IPS-18a (cell line): ENCODE measurements around the gene SIGLEC7.

Experiments
- H3K27ac ChIP-seq: one replicate; pipeline ENCODE4 v1.5.1; 2013; ENCODE audit warnings: low read length
- H3K27me3 ChIP-seq: one replicate; pipeline ENCODE4 v1.6.1; 2013; ENCODE audit warnings: mild to moderate bottlenecking, low read length; ENCODE audit not compliant: control insufficient read depth, insufficient read depth
- H3K36me3 ChIP-seq: one replicate; pipeline ENCODE4 v1.6.1; 2013; ENCODE audit warnings: low read depth, low read length; ENCODE audit not compliant: control insufficient read depth
- H3K4me1 ChIP-seq: one replicate; pipeline ENCODE4 v1.6.1; 2013; ENCODE audit warnings: low read depth, low read length; ENCODE audit not compliant: control insufficient read depth
- H3K4me3 ChIP-seq: one replicate; pipeline ENCODE4 v1.5.1; 2013; ENCODE audit warnings: low read length
- H3K9ac ChIP-seq: one replicate; pipeline ENCODE4 v1.6.1; 2013; ENCODE audit warnings: mild to moderate bottlenecking, low read length, moderate library complexity
- H3K9me3 ChIP-seq: one replicate; pipeline ENCODE4 v1.6.1; 2013; ENCODE audit warnings: low read depth, low read length; ENCODE audit not compliant: control insufficient read depth

SIGLEC7 gene

GRCh38 chr19:51181377-51181912 lies 39.3 kb downstream of the SIGLEC7 start:
- no peaks in the 10 kb centered on the region for H3K4me1 ChIP-seq
- no peaks in the 10 kb centered on the region for H3K36me3 ChIP-seq
- H3K27me3 ChIP-seq: peaks cover 16% of the 10 kb centered on the region
- H3K27ac ChIP-seq: no peak overlapping the region
- no peaks in the 10 kb centered on the region for H3K9me3 ChIP-seq
- H3K9ac ChIP-seq: no peak overlapping the region
- H3K4me3 ChIP-seq: no peak overlapping the region

DNA sequence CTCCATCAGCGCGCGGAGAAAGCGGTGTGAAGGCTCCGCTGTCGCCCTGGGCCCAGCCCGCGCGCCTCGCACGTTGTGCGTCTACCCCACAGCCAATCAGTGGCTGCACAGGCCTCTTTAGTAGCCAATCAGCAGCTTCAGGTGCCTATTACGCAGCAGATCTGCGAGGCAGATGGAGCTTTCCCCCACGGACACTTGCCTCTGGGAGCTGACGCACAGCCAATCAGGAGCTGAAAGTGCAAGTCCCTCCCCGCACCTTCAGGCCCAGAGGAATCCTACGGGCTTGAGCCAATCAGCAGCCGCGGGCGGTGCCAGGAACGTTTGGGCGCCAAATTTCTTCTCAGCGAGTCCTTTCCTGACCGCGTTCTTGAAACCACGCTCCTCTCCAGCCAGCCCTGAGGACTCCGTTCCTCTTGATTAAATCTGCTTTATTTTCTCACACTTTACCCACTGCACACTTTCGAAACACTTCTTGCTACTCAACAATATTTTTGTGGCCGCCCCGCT lies 39.9 kb downstream of the SIGLEC7 start:
- no peak overlapping the region for H3K9ac ChIP-seq
- H3K4me1 ChIP-seq: no peaks in the 10 kb centered on the region
- peak overlapping the region; percentile 54 for H3K4me3 ChIP-seq
- H3K36me3 ChIP-seq: no peaks in the 10 kb centered on the region
- H3K9me3 ChIP-seq: no peaks in the 10 kb centered on the region
- no peak overlapping the region for H3K27ac ChIP-seq
- H3K27me3 ChIP-seq: peaks cover 16% of the 10 kb centered on the region

GRCh38 chr19:51183629-51184028 lies 41.5 kb downstream of the SIGLEC7 start:
- no peaks in the 10 kb centered on the region for H3K9me3 ChIP-seq
- no peaks in the 10 kb centered on the region for H3K4me1 ChIP-seq
- H3K27ac ChIP-seq: no peak overlapping the region
- no peak overlapping the region for H3K9ac ChIP-seq
- no peak overlapping the region for H3K4me3 ChIP-seq
- peaks cover 16% of the 10 kb centered on the region for H3K27me3 ChIP-seq
- H3K36me3 ChIP-seq: no peaks in the 10 kb centered on the region

- no peaks in the 10 kb centered on the region for H3K4me1 ChIP-seq
- H3K36me3 ChIP-seq: no peaks in the 10 kb centered on the region
- H3K27me3 ChIP-seq: peaks cover 16% of the 10 kb centered on the region
- no peak overlapping the region for H3K4me3 ChIP-seq
- H3K9me3 ChIP-seq: no peaks in the 10 kb centered on the region
- no peak overlapping the region for H3K9ac ChIP-seq
- H3K27ac ChIP-seq: no peak overlapping the region
These were observed 43.2 kb downstream of the SIGLEC7 start for GRCh38 chr19:51185069-51185867.

DNA sequence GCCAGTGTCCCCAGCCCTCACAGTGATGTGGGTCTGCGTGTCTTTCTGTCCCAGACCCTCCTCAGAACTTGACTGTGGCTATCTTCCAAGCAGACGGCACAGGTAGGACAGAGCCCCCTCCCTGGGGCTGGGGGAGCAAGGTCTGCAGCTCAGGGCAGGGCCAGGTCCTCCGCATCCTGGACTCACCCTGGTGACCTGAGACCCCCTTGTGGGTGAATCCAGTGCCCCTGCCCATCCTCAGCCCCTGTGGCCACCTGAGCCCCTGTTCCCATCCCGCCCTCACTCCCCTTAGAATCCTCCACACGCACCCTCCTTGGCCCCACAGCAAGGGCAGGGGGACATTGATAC lies 43.7 kb downstream of the SIGLEC7 start:
- no peak overlapping the region for H3K27ac ChIP-seq
- H3K4me3 ChIP-seq: no peak overlapping the region
- no peaks in the 10 kb centered on the region for H3K4me1 ChIP-seq
- no peaks in the 10 kb centered on the region for H3K9me3 ChIP-seq
- H3K36me3 ChIP-seq: no peaks in the 10 kb centered on the region
- no peak overlapping the region for H3K9ac ChIP-seq
- peaks cover 16% of the 10 kb centered on the region for H3K27me3 ChIP-seq

DNA sequence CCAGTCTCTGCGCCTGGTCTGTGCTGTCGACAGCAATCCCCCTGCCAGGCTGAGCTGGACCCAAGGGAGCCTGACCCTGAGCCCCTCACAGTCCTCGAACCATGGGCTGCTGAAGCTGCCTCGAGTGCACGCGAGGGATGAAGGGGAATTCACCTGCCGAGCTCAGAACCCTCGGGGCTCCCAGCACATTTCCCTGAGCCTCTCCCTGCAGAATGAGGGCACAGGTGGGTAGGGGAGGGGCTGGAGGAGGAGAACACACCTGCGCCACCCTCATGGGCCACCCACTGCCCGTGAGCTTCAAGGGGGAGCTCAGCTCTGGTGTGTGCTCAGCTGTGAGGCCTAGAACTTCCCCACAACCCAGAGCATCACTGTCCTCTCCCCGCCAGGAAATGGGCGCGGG lies 44.2 kb downstream of the SIGLEC7 start:
- Histone ChIP-seq H3K27me3 (peaks cover 16% of the 10 kb centered on the region), H3K9me3 (no peaks in the 10 kb centered on the region), H3K4me3 (no peak overlapping the region), H3K9ac (no peak overlapping the region), H3K27ac (no peak overlapping the region), H3K4me1 (no peaks in the 10 kb centered on the region), H3K36me3 (no peaks in the 10 kb centered on the region)

DNA sequence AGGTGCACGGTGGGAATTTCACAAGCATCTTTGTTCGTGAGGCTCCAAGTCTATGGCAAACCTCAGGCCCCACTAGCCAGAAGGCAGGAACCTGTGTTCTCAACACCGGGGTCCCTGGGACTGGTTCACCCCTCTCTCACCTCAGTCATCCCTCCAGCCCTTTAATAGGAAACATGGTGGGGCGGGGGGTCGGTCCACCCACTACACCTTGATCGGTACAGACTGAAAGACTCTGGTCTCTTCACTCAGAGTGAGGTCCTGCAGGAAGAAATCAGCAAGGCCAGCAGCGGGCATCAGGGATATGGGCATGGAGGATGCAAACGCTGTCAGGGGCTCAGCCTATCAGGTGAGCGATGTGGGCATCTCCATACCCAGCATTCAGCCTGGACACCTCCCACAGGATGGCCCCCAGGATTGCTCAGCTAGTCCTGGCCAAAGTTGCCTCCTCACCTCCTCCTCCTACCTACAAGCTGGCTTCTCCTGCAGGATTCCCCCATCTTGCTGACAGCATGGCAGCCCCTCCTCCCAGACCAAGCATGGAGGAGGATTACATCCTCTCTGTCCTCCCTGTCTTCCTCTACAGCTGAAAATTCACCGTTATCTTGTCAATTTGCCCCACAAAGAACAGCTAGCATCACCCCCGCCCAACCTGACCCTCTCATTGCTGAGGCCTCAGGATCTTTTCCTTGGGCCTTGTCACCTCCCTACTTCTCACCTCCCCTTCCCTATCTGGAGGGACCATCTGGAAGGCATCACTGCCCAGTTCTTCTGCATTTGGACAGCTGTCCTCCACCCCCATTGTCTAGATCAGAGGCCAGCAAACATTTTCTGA lies 45.5 kb downstream of the SIGLEC7 start:
- Histone ChIP-seq H3K27me3 (peaks cover 7% of the 10 kb centered on the region), H3K9me3 (no peaks in the 10 kb centered on the region), H3K9ac (no peak overlapping the region), H3K27ac (no peak overlapping the region), H3K36me3 (no peaks in the 10 kb centered on the region), H3K4me3 (no peak overlapping the region), H3K4me1 (no peaks in the 10 kb centered on the region)

DNA sequence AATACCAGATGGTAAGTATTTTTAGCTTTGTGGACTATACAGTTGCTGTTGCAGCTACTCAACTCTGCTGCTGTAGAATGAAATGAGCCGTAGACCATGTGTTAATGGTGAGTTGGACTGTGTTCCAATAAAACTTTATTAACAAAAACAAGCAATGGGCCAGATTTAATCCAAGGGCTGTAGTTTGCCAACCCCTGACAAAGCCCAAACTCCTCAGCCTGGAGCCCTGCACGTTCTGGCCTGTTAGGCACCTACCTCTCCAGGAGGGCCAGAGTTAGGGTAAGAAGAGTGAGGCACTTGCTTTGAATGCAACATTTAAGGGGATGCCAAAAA lies 46.1 kb downstream of the SIGLEC7 start:
- H3K27me3 ChIP-seq: peaks cover 7% of the 10 kb centered on the region
- H3K4me1 ChIP-seq: no peaks in the 10 kb centered on the region
- no peak overlapping the region for H3K4me3 ChIP-seq
- no peaks in the 10 kb centered on the region for H3K9me3 ChIP-seq
- H3K9ac ChIP-seq: no peak overlapping the region
- no peaks in the 10 kb centered on the region for H3K36me3 ChIP-seq
- no peak overlapping the region for H3K27ac ChIP-seq

DNA sequence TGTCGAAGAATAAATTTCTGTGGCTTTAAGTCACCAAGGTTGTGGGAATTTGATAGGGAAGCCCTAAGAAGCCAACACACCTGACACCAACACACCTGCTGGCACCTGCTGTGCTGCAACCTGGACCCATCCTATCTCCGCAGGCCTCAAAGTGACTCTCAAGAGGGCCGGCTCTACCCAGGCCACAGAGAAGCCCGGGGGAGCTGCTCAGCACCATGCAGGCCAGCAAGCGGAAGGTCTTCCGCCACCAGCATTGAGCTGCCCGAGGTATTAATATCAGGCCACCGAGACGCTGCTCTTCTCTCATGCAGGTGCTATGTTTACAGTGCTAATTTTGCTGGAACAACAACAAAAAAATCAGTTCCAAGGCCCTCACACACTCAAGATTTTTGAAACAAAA lies 50.6 kb downstream of the SIGLEC7 start:
- no peaks in the 10 kb centered on the region for H3K4me1 ChIP-seq
- no peaks in the 10 kb centered on the region for H3K27me3 ChIP-seq
- no peak overlapping the region for H3K4me3 ChIP-seq
- H3K9me3 ChIP-seq: no peaks in the 10 kb centered on the region
- no peak overlapping the region for H3K9ac ChIP-seq
- H3K27ac ChIP-seq: no peak overlapping the region
- no peaks in the 10 kb centered on the region for H3K36me3 ChIP-seq

GRCh38 chr19:51194527-51195315 lies 52.6 kb downstream of the SIGLEC7 start:
- no peaks in the 10 kb centered on the region for H3K9me3 ChIP-seq
- no peaks in the 10 kb centered on the region for H3K4me1 ChIP-seq
- H3K27ac ChIP-seq: no peak overlapping the region
- no peaks in the 10 kb centered on the region for H3K36me3 ChIP-seq
- H3K9ac ChIP-seq: no peak overlapping the region
- no peak overlapping the region for H3K4me3 ChIP-seq
- H3K27me3 ChIP-seq: no peaks in the 10 kb centered on the region

DNA sequence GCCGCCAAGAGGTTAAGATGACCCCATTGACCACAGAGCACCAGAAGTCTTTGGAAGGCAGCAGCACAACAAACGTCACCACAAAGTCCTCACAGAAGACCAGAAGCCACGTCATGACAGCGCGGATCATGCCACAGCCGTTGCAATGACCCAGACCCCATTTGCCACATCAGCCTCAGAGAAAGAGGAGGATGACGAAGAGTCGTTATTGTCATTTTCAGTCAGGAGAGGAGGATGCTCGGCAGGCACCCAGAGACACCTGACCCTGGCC lies 53.1 kb downstream of the SIGLEC7 start:
- Histone ChIP-seq H3K27ac (no peak overlapping the region), H3K4me1 (no peaks in the 10 kb centered on the region), H3K4me3 (no peak overlapping the region), H3K9me3 (no peaks in the 10 kb centered on the region), H3K36me3 (no peaks in the 10 kb centered on the region), H3K9ac (no peak overlapping the region), H3K27me3 (no peaks in the 10 kb centered on the region)
